ENCODE results near the gene ASB2.

Gene ASB2

DNA sequence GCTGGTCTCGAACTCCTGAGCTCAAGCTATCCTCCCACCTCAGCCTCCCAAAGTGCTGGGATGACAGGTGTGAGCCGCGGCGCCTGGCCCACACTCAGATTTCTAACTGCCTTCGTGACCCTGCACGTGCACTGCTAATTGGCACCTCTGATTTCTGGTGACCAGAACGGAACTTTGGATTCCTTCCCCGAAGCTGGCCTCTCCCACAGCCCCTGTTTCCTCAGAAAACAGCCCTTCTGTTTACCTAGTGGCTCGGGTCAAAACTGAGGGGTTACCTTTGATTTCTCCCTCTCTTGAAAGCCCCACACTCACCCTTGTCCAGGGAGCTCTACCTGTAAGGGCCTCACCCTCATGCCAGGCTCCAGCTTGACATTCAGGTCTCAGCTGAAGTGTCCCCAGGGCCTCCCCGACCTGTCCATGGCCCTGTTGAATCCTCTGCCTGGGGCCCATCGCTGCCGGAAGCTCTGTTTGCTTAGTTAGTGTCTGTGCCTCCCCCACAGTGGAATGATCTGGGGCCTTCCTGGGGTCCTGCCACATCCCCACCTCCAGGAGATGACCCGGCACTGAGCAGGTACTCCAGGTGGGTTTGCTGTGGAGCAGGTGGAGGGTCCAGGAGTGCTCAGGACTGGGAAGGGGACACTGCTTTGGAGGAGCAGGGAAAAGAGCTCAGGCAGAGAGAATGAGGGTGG, 73.6 kb downstream of the ASB2 start:
- DNase-seq (ENCODE audit: low read depth), result no peak

GRCh38 chr14:93901813-93902212, 74.6 kb downstream of the ASB2 start:
- DNase-seq (ENCODE audit: low read depth), result no peak

GRCh38 chr14:93898731-93899130, 77.6 kb downstream of the ASB2 start:
- no peak for DNase-seq (ENCODE audit: low read depth)

DNA sequence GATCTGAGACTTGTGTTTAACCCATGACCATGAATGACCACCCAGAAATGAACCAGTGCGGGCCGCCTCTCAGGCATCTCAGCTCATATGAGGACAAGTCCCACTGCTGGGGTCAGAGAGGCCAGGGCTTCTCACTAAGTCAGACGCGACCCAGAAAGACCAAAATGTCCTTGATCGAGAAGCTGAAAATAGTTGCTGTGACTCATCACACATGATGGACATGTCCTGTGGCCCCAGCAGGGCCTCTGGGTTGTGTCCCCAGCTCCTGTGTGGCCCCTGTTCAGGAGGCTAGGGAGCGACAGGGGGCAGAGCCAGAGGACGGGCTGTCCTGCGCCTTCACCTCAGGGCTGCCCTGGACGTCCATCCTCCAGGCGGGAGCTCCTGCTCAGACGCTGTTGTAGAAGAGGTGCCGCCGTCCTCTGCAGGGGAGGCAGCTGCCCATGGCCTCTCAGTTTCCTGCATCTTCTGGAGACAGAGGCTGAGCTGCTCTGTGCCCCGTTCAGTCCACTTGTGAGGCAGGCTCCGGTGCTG, 78.2 kb downstream of the ASB2 start:
- DNase-seq (ENCODE audit: low read depth), result no peak

GRCh38 chr14:93897476-93897845, 78.9 kb downstream of the ASB2 start:
- DNase-seq (ENCODE audit: low read depth), result no peak

DNA sequence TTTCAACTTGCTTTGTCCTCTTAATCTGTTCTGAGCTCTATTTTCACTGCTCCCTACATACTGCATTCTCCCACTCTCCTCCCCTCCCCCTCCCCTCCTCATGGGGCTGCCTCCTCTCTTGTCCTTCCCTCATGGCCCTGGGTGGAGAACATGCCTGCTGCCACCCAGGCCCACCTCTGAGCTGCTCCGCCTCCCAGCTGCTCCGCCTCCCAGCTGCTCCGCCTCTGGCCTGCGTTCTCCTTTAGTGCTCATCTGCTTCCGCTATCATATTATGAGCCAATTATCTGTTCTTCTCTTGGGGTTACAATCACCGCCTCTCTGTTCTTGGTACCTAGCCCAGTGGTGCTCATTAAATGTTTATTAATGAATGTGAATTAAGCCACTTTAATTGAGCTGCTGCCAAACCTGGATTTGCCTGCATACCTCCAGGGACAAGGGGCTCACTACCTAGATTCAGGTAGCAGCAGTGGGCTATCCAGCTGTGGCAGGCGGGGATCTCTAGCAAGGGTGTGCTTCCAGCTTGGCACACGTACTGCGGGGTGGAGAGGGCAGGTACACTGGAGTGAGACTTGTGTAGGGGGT, 81.3 kb downstream of the ASB2 start:
- no peak for DNase-seq (ENCODE audit: low read depth)

DNA sequence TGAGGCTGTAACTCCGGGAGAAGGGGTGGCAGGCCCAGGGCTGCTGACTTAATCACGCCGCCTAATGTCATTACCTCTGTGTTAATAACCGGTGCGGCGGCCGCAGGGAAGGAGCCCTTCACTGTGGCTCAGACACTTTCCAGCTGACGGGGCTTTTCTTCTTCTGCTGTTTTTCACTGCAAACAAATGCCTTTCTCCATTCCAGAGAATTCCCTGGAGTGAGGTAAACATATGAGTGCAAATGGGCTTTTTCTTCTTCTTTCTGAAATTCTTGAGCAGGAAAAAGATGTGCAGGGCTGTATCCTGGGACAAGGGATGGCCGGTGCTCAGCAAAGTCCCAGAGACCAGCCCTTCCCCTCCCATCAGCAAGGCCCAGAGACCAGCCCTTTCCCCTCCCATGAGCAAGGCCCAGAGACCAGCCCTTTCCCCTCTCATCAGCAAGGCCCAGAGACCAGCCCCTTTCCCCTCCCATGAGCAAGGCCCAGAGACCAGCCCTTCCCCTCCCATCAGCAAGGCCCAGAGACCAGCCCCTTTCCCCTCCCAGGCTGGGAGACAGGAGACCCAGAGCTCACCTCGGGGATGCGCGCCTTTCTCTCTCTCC, 82.6 kb downstream of the ASB2 start:
- DNase-seq (ENCODE audit: low read depth), result no peak

DNA sequence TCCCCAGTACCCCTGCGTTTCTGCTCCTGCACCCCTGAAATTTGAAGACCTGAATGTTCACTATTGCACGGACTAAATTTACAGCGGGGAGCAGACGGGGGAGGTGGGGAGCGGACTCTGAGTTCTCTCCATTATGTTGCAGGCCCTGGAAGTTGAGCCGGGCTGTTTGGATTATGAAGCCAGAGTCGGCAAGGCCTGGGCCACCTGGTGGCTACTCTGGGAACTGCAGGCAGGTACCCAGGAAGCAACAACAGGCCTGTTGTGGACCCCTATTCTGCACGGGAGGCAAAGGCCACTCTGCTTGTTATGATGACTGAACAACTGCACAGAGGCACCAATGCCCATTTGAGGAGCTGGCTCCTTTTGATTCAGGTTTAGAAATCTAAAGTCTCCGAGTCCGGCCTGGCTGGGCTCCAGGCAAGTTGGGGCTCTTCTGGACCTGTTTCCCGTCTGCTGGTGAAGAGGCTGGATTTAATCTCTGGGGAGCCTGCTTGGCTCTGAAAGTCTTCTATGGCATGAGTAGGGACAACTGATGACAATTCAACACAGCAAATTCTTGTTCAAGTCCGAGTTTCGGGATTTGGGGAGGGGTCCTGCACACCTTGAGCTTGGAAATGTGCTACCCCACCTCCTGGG, 83.3 kb downstream of the ASB2 start:
- DNase-seq (ENCODE audit: low read depth), result peak; percentile 22

- no peak for DNase-seq (ENCODE audit: low read depth)
Observed at GRCh38 chr14:93892505-93892839, 83.9 kb downstream of the ASB2 start.

DNA sequence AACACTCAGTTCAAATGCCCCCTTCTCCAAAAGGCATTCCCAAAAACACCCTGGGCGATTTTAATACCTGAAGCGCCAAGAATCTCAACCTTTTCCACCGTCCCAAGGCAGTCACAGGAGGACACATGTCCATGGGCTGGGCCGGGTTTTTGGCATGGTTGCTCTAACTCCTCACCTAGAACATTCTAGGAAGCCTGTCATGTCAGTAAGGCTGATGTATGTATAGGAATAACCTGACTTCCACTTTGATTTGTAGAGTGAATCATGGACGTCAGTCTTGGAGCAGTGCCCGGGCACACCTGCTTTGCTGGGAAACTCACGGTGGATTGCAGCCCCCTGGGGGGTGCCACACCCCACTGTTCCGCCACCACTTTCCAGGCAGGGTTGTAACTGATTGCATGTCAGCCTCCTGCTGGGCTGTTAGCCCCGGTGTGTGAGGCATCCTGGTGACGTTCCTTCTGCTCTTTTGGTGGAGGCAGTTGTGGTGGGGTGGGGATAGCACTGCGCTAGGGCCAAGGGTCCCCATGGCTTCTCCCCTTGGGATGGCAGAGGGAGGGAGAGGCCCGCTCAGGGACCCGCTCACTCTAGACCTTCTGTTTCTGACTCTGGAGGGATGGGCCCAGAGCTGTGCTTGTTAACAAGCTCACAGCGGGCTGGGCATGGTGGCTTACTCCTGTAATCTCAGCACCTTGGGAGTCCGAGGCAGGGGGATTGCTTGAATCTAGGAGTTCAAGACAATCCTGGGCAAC, 84.4 kb downstream of the ASB2 start:
- no peak for DNase-seq (ENCODE audit: low read depth)

- DNase-seq (ENCODE audit: low read depth), result no peak
Observed at GRCh38 chr14:93889739-93890483, 86.5 kb downstream of the ASB2 start.

DNA sequence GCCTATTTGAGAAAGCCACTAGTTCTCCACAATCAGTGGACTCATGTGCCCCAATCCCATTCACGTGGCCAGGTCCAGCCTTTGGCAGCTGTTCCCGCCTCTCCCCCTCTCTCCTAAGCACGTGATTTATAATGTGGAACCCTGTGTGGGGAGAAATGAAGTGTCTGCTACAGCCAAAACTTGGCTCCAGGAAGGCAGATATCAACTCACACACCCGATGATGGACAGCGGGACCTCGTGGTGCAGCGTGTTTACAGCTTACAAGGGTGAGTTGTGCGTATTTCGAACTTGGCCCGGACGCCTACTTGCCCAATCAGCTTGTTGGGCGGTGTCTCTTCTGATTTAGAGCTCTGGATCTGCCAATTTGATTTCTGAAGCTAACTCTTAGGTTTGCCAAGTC, 87.4 kb downstream of the ASB2 start:
- DNase-seq (ENCODE audit: low read depth), result no peak

DNA sequence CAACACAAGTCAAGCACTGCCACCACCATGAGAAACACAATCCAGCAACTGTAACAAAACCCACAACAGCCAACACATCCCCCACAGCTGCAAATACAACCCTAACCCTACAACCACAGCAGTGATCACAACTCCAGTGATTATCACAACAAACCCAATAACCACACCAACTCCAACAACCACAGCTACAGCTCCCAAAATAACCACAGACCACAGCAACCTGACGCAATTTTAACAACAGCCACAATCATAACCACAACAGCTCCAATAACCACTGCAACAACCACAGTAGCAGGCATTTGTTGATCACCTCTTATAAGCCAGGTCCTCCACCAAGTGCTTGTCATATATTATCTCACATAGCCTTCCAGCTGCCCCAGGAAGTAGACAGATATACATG, 91.4 kb downstream of the ASB2 start:
- DNase-seq (ENCODE audit: low read depth), result no peak
